Skin of body (tissue), 2 donors: Measurements from ENCODE around the gene TRHDE. TPM values are rescaled to one million over a fixed set of nuclear protein-coding genes. Genes with fewer than 3 reads are reported as not detected.
"Not testable (repeated sequence)": the region's sequence is repeated elsewhere in the genome, so short reads cannot be mapped to it uniquely, and the experiment has no call there.

ENCODE experiments used
- DNase-seq: peaks from one replicate; lab custom pipeline; 2025; lab: John Stamatoyannopoulos, UW
- total RNA-seq: library from RNA; depleted of rRNA; stranded (reverse); fragments of >200 nt; gene quantifications from one replicate; pipeline ENCODE4 v1.2.3, GENCODE V29; 2014

TRHDE gene
- total RNA-seq, 1 donor from 2014 or later, result 12.1 TPM

DNA sequence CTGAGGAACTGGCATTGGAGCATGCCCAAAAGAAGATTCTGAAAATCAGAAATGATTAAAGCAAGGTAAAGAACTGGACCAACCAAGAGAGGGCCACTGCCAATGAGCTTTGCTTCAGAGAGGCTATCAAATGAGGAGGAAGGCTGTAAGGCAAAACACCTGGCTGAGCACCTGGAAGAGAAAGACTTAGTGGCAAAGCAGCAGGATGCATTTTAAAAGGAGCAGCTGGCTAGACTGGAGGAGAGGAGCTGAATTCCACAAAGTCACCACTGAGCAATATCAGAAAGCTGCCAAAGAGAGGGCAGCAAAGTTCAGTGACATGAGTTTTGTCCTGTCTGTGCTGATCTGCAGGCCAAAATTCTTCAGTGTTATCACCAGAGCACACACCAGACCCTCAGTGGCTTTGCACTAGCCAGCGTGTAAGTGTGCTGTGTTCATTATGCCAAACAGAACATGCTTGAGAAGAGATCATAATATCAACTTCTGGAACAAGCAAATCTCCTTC is 338.7 kb downstream of the TRHDE start:
- DNase-seq, result no peak

DNA sequence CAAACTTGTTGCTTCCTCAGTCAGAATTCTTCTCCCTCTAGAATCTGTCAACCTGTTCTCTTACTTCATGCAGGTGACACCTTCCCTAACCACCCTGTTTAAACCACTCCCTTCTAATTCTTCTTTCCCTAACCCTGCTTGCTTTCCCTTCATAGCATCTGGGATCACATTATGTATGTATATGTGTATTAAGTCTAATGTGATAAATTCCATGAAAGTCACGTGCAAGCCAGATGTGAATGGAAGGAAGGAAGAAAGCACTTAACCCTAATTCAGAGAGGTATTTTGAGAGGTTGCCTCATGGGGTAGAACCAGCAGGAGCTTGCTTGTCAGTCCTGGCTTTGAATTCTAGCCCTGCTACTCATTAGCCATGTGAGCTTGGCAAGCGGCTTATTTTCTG is 340.0 kb downstream of the TRHDE start:
- no peak for DNase-seq

DNA sequence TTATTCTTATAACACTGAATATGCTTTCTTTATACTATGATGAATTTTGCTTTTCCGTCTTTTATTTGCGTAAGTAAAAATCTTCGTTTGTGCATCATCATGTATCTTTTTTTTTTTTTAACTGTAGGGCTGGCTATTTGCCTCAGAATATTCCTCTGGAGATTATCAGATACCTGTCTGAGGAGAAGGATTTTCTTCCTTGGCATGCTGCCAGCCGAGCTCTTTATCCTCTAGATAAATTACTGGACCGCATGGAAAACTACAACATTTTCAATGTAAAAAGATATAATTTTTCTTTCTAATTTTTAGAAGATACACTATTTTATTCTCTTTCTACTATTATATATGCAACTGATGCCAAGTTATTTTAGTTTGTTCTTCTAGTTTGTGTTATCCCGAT is 346.6 kb downstream of the TRHDE start:
- DNase-seq, result no peak

DNA sequence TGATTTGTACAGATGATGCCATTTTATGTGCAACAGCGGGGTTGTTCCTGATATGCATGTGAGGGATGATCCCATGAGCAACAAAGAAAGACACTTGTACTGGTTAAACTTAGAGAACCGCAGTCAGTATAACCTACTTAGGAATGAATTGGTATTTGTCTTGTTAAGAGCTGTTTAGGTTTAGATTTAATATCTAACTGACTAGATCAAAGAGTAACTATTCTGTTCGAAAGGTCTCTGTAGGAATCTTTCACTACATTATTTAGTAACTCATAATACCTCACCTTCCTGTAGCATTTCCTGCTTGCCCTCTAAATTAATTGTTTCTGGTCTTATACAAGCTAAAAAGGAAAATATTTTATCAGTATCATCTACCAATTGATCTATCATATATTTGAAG is 350.4 kb downstream of the TRHDE start:
- DNase-seq, result no peak

DNA sequence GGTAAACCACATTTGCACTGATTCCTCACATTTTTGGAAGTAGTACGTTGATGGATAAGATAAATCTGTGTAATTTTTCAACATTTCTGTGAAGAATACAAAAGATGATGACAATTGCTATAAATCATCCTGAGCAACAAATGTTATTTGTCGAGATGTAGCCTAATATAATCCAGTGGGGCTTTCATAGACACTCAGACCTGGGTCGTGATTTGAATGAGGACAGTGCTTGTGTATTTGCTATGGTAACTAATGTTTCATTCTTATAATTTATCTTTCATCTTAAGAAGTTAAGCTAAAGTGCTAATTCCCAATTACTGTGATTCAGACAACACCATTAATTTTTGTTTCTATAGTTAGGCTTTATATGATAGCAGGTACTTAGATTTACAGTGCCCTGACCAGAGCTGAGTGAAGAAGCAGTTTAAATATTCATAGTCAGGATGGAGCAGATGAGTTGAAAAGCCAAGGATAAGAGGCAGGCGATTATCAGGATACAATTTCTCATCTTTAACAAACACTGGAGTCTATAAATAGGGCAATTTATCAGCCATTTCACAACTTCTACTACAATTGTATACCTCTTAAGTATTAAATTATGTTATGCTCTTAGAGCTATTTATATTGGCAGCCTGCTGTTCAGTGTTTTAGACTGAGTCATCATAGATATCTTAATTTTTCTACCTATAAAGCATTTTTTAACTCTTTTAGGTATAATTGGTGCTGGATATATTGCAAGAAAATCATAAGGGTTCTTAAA is 359.9 kb downstream of the TRHDE start:
- no peak for DNase-seq

DNA sequence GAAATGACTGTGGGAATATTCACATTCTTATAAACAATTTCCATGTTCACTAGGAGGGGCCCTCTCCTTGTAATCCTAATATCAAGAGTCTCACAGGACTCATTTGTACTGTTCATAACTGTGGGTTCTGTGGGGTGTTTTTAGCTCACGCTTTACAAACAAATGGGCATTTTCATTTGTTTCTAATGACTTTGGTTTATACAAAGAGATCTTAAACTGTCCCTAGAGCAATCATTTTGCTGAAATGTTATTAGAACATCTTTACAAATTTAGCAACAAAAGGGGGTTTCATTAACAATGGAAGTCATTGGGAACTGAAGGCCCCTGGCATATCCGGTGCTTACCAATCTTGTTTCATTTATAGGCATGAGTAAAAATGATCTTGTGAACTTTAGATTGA is 370.5 kb downstream of the TRHDE start:
- DNase-seq, result no peak

DNA sequence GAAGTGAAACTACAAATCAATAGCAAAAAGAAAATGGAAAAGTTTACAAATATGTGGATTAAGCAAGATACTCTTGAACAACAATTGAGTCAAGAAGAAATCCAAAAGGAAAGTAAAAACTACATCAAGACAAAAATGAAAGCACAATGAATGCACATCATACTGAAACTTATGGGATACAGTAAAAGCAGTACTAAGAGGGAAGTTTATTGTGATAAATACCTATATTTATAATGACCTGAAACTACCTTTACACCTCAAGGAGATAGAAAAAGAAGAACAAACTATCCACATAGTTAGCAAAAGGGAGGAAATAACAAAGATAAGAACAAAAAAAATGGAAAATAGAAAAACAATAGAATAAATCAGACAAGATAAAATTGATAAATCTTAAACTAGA is 375.0 kb downstream of the TRHDE start:
- DNase-seq, result no peak

DNA sequence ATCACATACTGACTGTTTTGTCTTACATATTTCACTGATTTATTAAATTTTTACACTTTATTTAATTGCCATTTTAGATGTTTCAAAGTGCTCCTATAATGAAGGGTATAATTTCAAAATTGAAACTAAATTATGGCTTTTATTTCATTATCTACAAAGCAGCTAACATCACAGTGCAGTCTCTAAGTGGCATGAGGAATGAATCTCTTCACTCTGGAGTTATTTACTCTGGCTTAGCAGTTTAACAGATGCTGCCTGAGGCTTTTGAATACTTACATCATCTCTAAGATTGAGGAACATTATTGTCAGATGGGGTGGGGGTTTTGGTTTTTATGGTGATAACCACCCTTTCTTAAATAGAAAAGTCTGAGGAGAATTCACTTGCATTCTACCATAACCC is 386.4 kb downstream of the TRHDE start:
- DNase-seq, result no peak

DNA sequence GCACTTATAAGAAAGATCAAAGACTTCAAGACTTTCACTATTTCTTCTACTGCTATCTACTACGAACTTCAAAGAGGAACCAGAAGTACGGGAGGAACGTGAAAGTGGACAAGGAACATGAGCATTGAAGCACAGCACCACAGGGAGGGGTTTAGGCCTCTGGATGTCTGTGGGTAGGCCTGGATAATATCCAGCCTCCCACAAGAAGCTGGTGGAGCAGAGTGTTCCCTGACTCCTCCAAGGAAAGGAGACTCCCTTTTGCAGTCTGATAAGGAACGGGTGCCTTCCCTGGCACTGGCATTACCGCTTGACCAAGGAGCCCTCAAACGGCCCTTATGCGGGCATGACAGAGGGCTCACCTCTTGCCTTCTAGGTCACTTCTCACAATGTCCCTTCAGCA is 388.0 kb downstream of the TRHDE start:
- DNase-seq, result not testable (repeated sequence)

DNA sequence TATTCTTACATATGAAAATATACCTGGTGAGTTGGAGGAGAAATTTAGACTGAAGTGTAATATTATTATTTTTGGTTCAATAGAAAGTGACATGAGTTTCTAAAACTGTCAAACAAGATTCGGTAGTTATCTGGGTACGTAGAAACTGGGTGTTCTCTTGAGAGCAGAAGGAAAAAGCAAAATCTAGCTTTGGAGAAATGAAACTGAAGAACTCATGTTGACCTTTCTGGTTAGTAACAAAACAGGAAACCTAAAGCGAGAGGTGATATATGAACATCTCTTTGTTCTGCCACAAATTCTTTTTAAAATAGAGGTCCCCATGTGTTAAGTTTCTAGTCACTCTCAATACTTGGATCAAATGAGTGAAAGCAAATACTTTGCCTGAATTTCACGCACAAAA is 401.7 kb downstream of the TRHDE start:
- DNase-seq, result no peak

DNA sequence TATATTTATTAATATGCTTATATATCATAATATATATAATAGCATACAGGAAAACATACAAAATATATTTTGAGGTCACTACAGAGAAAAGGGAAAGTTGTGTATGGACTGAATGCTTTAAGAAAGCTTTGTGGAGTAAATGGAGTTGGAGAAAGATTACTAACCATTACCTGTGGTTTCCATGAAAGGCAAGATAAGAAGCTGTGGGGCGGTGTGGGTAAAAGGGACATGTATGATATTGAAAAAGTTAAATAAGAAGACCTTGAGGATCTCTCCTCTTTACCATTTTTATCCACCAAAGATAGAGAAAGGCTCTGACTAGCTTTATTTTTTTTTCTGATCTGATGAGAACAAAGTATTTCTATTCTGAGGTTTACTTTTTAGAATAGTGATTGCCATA is 404.4 kb downstream of the TRHDE start:
- no peak for DNase-seq

DNA sequence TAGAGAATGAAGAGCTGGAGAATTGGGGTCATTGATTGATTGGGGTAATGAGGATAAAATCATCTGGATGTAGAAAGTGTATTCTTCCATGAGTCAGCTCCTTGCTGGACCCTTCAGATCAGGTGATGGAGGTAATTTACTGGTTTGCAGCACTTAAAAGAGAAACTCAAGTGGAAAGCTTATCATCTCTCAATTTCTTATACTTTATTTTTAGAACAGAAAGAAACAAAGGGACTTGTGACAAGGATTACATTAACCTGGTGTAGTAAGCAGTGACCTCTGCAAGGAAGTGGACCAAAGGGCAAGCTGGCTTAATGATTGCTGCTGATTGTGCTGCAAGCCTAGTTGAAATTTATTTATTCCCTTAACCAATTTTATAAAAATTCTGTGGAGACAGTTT is 405.0 kb downstream of the TRHDE start:
- no peak for DNase-seq

DNA sequence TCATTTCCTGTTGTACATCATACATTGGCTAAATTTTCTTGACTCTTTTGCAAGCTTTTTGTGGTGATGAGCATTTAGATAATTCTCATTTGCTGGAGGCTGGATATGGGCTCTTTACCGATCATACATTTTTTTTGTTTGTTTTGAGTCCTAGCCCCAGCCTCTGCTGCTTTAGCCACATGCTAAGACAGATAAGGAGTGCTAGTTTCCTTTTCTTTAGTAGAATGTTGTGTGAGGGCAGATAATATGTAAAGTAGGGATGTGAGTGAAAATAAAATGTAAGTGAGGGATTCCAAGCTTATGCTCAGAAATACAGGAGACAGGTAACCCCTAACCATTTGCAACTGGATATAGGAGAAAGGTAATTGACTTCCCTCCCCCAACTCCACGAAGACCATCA is 405.7 kb downstream of the TRHDE start:
- no peak for DNase-seq

DNA sequence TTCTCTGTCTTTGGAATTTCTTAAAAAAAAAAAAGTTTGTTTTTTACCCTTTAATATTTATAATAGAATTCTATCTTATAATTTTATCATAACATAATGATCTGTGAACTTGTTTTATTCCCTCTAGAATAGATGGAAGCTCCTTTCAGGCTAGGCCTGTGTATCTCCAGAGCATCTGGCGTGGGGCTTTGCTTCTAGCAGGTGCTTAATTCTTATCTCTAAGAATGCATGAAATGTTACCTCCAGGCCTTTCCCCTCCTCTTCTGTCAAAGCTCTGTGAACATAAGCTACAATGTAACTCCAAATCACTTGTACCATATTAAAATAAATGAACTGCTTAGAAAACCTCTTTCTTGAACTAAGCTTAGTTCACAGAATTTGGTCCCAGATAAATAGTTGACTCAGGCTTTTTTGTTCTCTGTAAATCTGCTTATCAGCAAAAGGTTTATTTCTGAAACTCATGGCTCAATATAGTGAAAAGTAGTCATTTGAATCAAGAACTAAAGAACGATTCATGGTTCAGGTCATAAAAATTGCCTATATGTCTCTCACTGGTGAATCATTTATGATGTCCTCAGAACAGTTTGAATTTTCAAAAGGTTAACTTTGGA is 407.1 kb downstream of the TRHDE start:
- DNase-seq, result no peak

DNA sequence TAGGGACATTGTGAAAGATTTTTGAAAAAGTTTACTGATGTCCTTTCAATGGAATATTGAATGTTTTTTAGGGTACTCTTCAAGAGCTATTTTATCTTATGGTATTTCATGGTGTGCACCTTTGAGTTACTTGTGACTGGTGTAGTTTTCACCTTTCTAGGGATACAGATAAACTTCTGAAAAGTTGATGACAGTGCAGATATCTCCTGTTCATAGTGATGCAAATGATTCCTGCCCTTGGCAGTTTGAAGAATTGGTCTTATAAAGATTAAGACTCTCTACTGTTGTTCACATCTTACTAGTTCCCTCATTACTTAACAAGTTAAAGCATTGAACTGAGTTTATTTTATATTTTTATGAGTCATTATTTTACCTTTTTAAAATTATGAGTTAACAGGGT is 408.9 kb downstream of the TRHDE start:
- DNase-seq, result no peak

DNA sequence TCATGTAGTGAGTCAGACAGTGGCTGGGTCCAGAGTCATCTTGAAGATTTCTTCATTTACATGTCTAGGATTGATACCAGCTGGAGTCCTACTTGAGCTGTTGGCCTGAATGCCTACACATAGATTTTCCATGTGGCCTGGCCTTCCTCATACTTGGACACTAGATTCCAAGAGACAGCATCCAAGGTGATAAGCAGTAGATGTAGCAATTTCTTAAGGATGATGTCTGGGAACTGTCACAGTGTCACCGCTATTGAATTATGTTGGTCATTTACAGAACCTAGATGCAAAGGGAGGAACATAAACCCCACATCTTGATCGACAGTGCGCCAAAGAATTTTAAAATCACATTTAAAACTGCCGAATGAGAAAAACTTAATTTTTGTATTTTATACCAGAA is 412.3 kb downstream of the TRHDE start:
- DNase-seq, result no peak

DNA sequence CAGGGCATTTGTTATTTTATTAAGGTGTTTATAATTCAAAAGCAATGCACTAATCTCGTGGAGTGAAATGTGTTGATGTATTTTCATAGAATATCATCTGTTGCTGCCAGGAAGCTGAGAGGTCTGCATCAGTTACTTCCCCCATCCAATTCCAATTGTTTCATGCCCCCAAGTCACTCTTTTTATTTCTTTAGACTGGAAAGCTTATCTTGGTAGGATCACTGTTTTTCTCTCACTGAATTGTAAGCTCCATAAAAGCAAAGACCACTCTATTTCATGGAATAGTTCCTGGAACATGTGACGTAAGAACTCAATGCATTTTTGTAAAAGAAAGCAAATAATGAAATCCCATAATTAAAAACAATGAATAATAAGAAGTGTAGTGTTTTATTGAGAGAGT is 420.2 kb downstream of the TRHDE start:
- DNase-seq, result no peak

DNA sequence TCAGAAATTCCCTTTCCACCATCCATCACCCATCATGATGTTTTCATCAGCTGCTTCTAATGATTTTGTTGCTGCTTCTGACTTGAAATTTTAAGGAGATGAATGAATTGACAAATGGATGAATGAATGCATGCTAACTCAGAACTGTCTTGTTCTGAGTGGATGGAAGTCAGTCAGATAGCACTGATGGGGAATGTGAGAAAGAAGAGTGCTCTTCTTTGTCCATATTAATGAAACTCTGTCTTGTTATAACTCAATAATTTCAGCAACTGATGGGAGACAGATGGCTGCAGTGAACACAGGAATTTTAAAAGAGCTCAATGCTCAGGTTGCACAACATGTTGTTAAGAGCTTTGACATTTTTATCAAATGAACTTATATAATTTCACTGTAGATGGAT is 422.0 kb downstream of the TRHDE start:
- DNase-seq, result no peak

DNA sequence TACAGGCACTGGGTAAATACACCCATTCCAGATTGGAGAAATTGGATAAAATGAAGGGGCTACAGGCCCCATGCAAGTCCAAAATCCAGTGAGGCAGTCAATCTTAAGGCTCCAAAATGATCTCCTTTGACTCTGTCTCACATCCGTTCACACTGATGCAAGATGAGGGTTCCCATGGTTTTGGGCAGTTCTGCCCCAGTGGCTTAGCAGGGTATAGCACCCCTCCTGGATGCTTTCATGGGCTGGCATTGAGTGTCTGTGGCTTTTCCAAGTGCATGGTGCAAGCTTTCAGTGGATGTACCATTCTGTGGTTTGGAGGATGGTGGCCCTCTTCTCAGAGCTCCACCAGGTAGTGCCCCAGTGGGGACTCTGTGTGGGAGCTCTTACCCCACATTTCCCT is 427.2 kb downstream of the TRHDE start:
- no peak for DNase-seq

DNA sequence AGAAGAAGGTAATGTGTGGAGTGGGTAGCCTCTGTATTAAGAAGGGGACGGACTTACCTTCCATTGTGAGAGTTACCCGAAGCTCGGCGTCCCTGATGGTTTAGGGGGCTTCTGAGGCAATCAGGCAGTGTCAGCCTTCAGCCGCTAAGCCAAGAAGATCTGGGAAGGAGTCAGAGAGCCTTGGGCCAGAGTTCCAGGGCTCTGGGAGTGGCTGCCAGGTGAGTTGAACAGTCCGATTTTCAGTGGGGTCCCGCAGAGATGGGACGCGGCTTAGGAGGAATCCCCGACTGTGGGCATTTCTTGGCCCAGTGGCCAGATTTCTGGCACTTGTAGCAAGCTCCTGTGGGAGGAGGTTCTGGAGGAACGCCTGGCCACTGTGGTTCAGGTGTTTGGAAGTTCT is 439.9 kb downstream of the TRHDE start:
- DNase-seq, result not testable (repeated sequence)

DNA sequence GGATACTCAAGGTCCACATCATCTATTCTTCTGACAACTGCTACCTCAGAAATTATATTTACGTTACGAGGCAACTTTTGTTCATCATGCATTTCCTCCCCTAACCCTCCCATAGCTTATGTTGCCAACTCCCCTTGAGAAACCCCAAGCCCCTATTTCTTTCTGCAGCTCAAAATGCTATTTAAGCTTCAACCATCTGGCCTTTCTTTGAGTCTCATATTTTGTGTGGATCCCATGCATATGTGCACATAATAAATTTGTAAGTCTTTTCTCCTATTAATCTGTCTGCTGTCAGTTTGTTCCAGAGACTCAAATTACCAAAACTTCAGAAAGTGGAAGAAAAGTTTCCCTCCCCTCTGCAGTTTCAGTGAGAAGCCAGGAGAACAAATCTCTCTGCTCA is 444.1 kb downstream of the TRHDE start:
- no peak for DNase-seq

DNA sequence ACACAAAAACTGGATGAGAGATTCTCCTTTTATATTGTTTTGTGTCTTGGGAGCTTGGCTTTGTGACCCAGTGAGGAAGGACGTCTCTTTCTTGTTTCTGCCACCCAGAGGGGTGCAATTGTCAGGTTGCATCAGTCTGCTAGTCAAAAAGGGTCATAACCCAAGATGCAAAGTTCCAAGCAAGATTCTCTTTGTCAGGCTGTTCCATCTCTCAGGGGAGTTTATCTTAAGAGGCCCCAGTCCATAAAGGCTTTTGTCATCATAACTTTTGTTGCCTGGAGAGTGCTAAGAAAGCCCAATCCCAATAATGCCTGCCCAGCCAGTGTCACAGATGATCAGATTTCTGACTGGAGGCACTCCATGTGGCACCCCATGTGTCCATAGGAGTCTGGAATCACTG is 444.9 kb downstream of the TRHDE start:
- DNase-seq, result no peak
